HG03066 (cell line): ENCODE measurements around the gene ILF3.

Source experiments
- ATAC-seq: cut with Tn5 transposase; IDR thresholded peaks from one replicate; pipeline ENCODE4 v1.9.1; 2021; ENCODE audit warnings: low read depth; ENCODE audit not compliant: unreplicated experiment

Gene ILF3

DNA sequence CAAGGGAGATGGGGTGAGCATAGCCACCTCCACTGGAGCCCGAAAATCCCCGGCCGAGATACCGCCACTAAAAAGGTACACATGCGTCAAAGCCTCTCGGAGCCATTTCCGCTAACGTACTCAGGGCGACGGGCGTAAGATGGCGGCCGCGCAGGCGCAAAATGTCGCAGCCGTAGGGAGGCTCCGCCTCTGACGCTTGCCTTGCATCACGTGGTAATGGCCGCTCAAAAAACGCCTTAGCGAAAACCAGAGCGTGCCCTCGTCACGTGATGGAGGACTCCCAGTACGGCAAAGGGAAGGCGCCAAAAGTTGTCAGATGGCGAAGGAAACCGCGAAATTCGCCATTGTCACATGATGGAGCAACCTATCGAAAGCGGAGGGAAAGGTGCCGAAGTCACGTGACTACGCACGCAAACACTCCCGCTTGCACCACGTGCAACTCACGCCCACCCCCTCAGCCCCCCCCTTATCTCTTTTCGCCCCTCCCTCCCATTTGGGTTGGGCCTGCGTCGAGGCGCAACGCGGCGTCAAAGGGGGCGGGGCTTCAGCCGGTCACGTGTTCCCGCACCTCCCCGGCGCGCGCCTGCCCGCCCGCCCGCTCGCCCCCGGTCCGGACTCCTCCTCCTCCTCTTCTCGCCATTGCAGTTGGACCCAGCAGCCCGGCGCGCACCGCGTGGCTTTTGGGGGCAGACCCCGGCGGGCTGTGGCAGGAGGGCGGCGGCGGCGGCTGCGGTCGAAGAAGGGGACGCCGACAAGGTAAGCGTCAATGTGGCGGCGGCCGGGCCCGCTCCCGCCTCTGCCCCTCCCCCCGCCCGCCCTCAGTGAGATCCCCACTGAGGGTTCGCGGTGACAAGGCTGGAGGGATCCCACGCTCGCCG, at the start of gene ILF3:
Gene ILF3, plus strand, starts transcription at position 615 of the 878 bp plus-strand sequence. CDS start 16,260 bp downstream, outside the sequence.
- ATAC-seq, result peak; percentile 56

GRCh38 chr19:10604460-10604980, 49.6 kb upstream of the ILF3 start:
- ATAC-seq, result no peak

- no peak for ATAC-seq
Observed at GRCh38 chr19:10611907-10612306, 42.2 kb upstream of the ILF3 start.

DNA sequence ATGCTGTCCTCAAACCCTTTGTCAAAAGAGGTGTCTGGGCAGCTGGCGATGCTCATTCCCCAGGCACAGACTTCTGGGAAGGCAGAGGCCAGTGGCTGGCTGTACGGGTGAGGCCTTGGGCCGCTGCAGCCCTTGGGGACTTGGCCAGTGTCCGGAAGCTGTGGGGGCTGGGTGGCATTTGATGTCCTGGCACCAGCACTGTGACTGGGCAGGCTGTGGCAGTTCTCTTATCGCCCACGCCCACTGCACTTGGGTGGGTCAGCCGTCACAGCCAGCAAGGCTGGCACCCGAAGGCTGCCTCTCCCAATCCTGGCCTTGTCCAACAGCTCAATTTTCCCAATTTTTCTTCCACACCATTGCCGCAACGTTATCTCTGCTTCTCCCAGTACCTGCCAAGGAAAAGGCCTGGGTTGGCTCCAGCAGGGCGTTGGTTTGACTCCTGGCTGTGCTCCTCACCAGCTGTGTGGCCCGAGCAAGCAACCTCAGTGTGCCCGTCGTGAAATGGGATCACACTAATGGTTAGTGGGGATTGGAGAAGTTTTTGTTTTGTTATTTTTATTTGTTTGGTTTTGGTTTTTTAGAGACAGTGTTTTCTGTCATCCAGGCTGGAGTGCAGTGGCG, 41.5 kb upstream of the ILF3 start:
- no peak for ATAC-seq

GRCh38 chr19:10615429-10616023, 38.6 kb upstream of the ILF3 start:
- ATAC-seq, result no peak

DNA sequence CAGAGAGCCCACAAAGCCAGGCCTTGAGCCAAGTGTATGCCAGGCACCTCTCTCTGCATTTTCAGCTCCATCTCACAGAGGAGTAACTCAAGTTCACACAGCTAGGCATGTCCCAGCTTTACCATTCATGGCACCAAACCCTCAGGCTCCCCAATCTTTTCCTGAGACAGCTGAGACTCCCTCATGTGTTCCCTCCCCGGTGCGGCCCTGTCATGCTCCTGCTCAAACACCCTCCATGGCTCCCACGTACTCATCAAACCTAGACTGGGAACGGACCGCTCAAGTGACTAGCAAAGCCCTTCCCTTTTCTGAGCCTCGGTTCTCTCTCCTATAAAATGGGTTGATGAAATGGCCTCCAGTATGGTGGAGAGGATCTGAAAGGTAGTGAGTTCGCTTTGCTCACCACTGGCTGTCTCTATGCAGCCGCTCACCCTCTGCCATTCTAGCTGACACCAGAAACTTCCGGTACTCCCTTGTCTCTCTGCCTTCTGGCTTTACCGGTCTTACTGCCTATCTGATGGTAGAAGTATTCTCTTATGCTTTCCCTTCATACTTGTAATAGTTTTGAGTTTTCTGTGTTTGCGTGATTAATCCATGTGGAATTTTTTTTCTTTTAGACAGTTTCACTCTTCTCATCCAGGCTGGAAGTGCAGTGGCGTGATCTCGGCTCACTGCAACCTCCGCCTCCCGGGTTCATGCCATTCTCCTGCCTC, 36.6 kb upstream of the ILF3 start:
- no peak for ATAC-seq

- ATAC-seq, result no peak
Observed at GRCh38 chr19:10618846-10619245, 35.3 kb upstream of the ILF3 start.

DNA sequence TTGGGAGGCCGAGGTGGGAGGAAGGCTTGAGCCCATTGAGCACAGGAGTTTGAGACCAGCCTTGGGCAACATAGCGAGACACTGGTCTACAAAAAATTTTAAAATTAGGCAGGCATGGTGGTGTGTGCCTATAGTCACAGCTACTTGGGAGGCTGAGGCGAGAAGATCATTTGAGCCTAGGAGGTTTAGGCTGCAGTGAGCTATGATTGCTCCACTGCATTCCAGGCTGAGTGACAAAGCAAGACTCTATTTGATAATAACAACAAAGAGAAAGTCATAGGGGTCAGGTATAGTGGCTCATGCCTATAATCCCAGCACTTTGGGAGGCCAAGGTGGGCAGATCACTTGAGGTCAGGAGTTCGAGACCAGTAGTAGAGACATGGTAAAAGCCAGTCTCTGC, 33.4 kb upstream of the ILF3 start:
- ATAC-seq, result no peak

GRCh38 chr19:10621966-10622365, 32.2 kb upstream of the ILF3 start:
- no peak for ATAC-seq

DNA sequence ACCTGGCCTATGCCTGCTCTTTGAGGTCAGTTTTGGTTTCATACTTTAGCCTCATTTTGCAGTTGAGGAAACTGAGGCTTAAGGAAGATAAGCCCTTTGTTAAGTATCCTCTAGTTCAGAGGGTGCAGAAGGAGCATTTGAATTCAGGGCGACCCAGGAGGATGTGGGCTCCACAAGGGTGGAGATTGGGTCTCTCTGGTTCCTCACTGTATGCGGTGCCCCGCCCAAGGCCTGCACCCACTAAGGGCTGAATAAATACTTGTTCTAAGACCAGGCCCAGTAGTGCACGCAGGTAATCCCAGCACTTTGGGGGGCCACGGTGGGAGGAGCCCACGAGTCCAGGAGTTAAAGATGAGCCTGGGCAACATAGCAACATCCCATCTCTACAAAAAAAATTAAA, 29.6 kb upstream of the ILF3 start:
- ATAC-seq, result no peak

- ATAC-seq, result no peak
Observed at GRCh38 chr19:10625003-10625761, 29.0 kb upstream of the ILF3 start, which contains the start of gene SLC44A2. SLC44A2 (plus strand) TSS chr19:10625553; CDS start chr19:10625634, 81 bp downstream.

- ATAC-seq, result no peak
Observed at GRCh38 chr19:10625762-10626138, 28.4 kb upstream of the ILF3 start.

- no peak for ATAC-seq
Observed at GRCh38 chr19:10631874-10632273, 22.3 kb upstream of the ILF3 start.

GRCh38 chr19:10634430-10634829, 19.7 kb upstream of the ILF3 start:
- no peak for ATAC-seq

- no peak for ATAC-seq
Observed at GRCh38 chr19:10634963-10635362, 19.2 kb upstream of the ILF3 start.

DNA sequence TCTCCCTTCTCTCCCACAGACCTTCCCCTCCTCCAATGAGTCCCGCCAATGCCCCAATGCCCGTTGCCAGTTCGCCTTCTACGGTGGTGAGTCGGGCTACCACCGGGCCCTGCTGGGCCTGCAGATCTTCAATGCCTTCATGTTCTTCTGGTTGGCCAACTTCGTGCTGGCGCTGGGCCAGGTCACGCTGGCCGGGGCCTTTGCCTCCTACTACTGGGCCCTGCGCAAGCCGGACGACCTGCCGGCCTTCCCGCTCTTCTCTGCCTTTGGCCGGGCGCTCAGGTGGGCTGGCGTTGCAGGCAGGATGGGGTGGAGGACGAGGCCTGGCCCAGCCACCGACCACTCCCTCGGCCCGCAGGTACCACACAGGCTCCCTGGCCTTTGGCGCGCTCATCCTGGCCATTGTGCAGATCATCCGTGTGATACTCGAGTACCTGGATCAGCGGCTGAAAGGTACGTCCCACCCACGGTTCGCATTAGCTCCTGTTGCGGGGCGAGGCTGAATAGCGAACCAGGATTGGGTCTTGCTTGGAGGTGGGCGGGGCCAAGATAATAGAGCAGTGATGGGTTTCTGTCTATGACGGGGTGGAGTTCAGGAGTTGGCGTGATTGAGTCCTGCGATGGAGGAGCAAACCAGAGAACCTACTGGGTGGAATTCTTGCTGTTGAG, 17.7 kb upstream of the ILF3 start:
- no peak for ATAC-seq

DNA sequence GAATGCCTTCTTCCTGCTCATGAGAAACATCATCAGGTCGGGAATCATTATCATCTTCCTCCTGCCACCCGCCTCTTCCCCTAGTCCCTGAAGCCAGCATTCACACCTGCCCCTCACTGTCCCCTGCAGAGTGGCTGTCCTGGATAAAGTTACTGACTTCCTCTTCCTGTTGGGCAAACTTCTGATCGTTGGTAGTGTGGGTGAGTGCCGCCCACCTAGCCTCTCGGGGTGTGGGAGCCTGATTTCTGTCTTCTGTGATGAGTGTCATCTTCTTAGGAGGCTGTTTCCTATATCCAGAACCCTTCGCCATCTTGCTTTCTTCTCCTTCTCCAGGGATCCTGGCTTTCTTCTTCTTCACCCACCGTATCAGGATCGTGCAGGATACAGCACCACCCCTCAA, 16.3 kb upstream of the ILF3 start:
- no peak for ATAC-seq

DNA sequence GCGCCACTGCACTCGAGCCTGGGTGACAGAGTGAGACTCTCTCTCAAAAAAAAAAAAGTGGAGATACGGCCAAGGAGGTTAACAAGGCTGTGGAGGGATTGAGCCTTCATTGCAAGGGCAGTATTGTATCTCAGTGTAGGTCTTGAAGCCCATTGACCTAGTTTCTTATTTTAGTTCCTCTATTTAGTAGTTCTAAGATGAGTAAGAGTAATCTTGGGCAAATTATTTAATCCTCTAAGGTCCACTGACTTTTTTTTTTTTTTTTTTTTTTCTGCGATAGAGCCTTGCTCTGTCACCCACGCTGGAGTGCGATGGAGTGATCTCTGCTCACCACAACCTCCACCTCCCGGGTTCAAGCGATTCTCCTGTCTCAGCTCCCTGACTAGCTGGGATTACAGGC, 14.3 kb upstream of the ILF3 start:
- ATAC-seq, result peak; percentile 62

- ATAC-seq, result no peak
Observed at GRCh38 chr19:10640361-10640760, 13.8 kb upstream of the ILF3 start.
